ENCODE results near the gene PLA2G2D. TPM values are rescaled to one million over a fixed set of nuclear protein-coding genes. Genes with fewer than 3 reads are reported as not detected.

The PLA2G2D gene
- total and polyA plus RNA-seq, 7 donors = not detected

DNA sequence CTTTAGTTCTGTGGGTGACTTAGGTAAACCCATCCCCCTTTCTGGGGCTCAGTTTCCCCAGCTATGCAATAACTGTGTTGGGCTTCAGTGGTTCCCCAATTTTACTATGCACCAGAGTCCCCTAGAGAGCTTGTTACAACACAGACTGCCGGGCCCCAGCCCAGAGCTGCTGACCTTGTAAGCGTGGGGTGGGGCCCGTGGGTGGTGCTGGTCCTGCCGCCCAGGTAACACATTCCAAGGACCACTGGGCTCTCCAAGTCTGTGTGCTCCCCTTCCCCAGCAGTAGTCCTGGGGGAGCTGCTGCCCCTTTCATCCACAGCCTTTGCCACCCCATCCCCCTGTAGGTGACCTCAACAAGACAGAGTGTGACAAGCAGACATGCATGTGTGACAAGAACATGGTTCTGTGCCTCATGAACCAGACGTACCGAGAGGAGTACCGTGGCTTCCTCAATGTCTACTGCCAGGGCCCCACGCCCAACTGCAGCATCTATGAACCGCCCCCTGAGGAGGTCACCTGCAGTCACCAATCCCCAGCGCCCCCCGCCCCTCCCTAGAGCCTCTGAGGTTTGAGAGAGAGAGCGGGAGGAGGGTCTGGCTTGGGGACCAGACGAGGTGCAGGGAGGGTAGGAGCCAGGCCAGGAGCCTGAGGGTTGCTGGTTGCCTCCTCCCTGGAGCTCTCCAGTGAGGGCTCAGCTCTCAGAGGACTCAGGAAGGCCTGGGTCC, 28.7 kb upstream of the PLA2G2D start:
- intact Hi-C loops (cut with DNase I) = no loop called here
- Histone ChIP-seq H3K27ac (no peak overlapping the region), H3K36me3 (ENCODE audit: insufficient read depth in 1 of 2, low read depth in 1 of 2) (no peaks in the 10 kb centered on the region), H3K4me3 (no peak overlapping the region), H3K9me3 (no peaks in the 10 kb centered on the region), H3K4me1 (peaks cover 5% of the 10 kb centered on the region), H3K27me3 (ENCODE audit: insufficient read depth in 3 of 3, low read length in 2 of 3) (peaks cover 0 to 21% (median 0%) of the 10 kb centered on the region in 3 donors)
- TF ChIP-seq, protein P1, sequence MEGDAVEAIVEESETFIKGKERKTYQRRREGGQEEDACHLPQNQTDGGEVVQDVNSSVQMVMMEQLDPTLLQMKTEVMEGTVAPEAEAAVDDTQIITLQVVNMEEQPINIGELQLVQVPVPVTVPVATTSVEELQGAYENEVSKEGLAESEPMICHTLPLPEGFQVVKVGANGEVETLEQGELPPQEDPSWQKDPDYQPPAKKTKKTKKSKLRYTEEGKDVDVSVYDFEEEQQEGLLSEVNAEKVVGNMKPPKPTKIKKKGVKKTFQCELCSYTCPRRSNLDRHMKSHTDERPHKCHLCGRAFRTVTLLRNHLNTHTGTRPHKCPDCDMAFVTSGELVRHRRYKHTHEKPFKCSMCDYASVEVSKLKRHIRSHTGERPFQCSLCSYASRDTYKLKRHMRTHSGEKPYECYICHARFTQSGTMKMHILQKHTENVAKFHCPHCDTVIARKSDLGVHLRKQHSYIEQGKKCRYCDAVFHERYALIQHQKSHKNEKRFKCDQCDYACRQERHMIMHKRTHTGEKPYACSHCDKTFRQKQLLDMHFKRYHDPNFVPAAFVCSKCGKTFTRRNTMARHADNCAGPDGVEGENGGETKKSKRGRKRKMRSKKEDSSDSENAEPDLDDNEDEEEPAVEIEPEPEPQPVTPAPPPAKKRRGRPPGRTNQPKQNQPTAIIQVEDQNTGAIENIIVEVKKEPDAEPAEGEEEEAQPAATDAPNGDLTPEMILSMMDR (IDR thresholded peaks at IDR 0.05) = no peak
- no peak for DNase-seq
- WGBS, 3 donors = 86 to 87% (median 87%) methylated on average over 13 of the region's 13 CpGs
- no peak for ATAC-seq

- H3K27ac ChIP-seq = no peak overlapping the region
- H3K4me3 ChIP-seq = no peak overlapping the region
- DNase-seq = no peak
- H3K4me1 ChIP-seq = no peaks in the 10 kb centered on the region
- no peak for ATAC-seq
- TF ChIP-seq, protein P1 (IDR thresholded peaks at IDR 0.05) = no peak
- H3K36me3 ChIP-seq (ENCODE audit: insufficient read depth in 1 of 2, low read depth in 1 of 2) = no peaks in the 10 kb centered on the region
- H3K9me3 ChIP-seq = no peaks in the 10 kb centered on the region
- intact Hi-C loops (cut with DNase I) = no loop called here
- H3K27me3 ChIP-seq (ENCODE audit: insufficient read depth in 3 of 3, low read length in 2 of 3) = peaks cover 0 to 19% (median 0%) of the 10 kb centered on the region in 3 donors
- 59 to 71% (median 66%) methylated on average over 13 of the region's 13 CpGs for WGBS, 3 donors
Observed at GRCh38 chr1:20143734-20144565, 24.6 kb upstream of the PLA2G2D start.

DNA sequence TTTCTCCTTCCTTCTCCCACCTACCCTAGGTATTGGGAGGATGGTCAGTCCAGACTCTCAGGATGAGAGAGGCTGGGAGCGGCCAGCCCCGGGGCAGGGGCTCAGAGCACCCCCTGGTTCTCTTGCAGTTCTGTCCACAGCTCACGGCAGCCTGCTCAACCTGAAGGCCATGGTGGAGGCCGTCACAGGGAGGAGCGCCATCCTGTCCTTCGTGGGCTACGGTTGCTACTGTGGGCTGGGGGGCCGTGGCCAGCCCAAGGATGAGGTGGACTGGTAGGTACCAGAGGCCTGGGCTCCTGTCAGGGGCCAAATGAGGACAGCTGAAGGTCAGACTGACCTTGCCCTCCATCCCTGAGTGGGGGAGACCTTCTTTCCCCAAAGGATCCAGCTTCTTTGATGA, 24.0 kb upstream of the PLA2G2D start:
- H3K27ac ChIP-seq = no peak overlapping the region
- H3K27me3 ChIP-seq (ENCODE audit: insufficient read depth in 3 of 3, low read length in 2 of 3) = peaks cover 0 to 19% (median 0%) of the 10 kb centered on the region in 3 donors
- no peak for DNase-seq
- H3K4me3 ChIP-seq = no peak overlapping the region
- no peaks in the 10 kb centered on the region for H3K4me1 ChIP-seq
- WGBS, 3 donors = 89 to 94% (median 91%) methylated on average over 8 of the region's 8 CpGs
- no peak for ATAC-seq
- TF ChIP-seq, protein P1 (IDR thresholded peaks at IDR 0.05) = no peak
- H3K36me3 ChIP-seq (ENCODE audit: insufficient read depth in 1 of 2, low read depth in 1 of 2) = no peaks in the 10 kb centered on the region
- H3K9me3 ChIP-seq = no peaks in the 10 kb centered on the region
- intact Hi-C loops (cut with DNase I) = no loop called here

- Histone ChIP-seq H3K36me3 (ENCODE audit: insufficient read depth in 1 of 2, low read depth in 1 of 2) (no peaks in the 10 kb centered on the region), H3K4me1 (no peaks in the 10 kb centered on the region), H3K27ac (no peak overlapping the region), H3K27me3 (ENCODE audit: insufficient read depth in 3 of 3, low read length in 2 of 3) (peaks cover 0 to 19% (median 0%) of the 10 kb centered on the region in 3 donors), H3K9me3 (no peaks in the 10 kb centered on the region), H3K4me3 (no peak overlapping the region)
- intact Hi-C loops (cut with DNase I) = no loop called here
- no peak for ATAC-seq
- no peak for DNase-seq
- TF ChIP-seq, protein P1 (IDR thresholded peaks at IDR 0.05) = no peak
- 83 to 86% (median 86%) methylated on average over 13 of the region's 13 CpGs for WGBS, 3 donors
Observed at GRCh38 chr1:20142001-20142710, 22.8 kb upstream of the PLA2G2D start.
